ENCODE results near the gene DGCR2. TPM values are rescaled to one million over a fixed set of nuclear protein-coding genes. Genes with fewer than 3 reads are reported as not detected.

Gene DGCR2
- total and polyA plus RNA-seq, 2 of the 8 experiments (the other 6 are each of a cell fraction or from before 2014, with no cell fraction given) = 42.3 to 62.2 TPM

DNA sequence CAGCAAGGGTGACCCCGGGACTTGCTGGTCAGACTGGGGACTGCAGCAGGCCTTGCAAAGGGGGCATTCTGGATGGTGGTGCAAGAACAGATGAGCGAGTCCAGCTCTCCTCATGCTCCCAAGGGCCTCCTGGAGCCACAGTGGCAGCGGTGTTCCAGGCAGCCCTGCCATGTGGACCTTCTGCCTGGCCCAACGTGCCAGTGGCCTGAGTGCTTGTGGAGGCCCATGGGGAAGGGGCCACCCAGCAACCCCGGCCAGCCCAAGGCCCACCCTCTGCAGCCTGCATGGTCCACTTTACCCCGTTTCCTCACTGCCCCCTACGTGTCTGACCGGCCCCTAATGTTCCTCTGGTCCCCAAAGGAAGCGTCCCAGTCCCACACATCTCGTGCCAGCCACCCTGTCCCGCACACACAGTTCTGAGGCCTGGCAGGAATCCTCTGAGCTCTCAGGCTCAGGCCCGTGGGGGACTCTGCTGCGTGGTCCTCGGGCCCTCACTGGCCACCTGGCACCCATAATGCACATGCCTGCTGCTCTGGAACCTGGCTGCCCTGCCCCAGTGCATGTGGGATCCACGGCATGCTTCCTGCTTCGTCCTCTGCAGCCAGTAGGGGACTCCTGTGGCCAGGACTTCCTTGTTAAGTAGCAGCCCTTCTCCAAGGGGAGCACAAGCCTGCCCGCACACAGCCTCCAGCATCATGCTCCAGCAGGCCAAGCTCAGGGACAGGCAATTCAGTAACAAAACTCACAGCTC is 85.5 kb downstream of the DGCR2 start:
- H2AK5ac ChIP-seq (ENCODE audit: low read depth, low read length) = no peak overlapping the region
- no peak overlapping the region for H4K91ac ChIP-seq (replicated peaks; ENCODE audit: insufficient read length, low read length)
- no peak overlapping the region for H2BK5ac ChIP-seq (ENCODE audit: low read depth, low read length)
- no peak overlapping the region for H3K23ac ChIP-seq (ENCODE audit: insufficient read length)
- H3K4me2 ChIP-seq (ENCODE audit: insufficient read depth in 1 of 2, low read depth in 2 of 2, low read length in 2 of 2) = no peak overlapping the region
- H3K79me1 ChIP-seq (ENCODE audit: low read depth, low read length) = no peaks in the 10 kb centered on the region
- H4K5ac ChIP-seq (ENCODE audit: insufficient read length, low read depth, low read length) = no peak overlapping the region
- no peak overlapping the region for H3K4me3 ChIP-seq (ENCODE audit: extremely low read depth in 1 of 4, insufficient read depth in 2 of 4, low read depth in 3 of 4, low read length in 4 of 4)
- WGBS, 2 experiments (ENCODE audit: extremely low coverage in 1 of 2, insufficient coverage in 1 of 2, insufficient read length in 1 of 2, insufficient replicate concordance in 2 of 2, low coverage in 1 of 2, low lambda C conversion rate in 2 of 2, missing lambda C conversion rate in 1 of 2) = 87% methylated on average over 16 of the region's 17 CpGs; no CpG with 5 or more reads in 1 of the 2 experiments
- no peak overlapping the region for H3K56ac ChIP-seq (replicated peaks; ENCODE audit: insufficient read length, low read depth, low read length)
- H3K23me2 ChIP-seq (ENCODE audit: low read depth, low read length) = no peaks in the 10 kb centered on the region
- H2BK20ac ChIP-seq (ENCODE audit: low read length) = no peak overlapping the region
- POLR2A ChIA-PET (ENCODE audit: partially characterized antibody) = interaction anchor here (0.6 to 1.3 kb wide), 5 partner anchors 18 to 88 kb away, joined by 3 read pairs; no protein-coding TSS in a partner anchor
- H3K9me3 ChIP-seq (ENCODE audit: insufficient read depth in 2 of 2, low read depth in 1 of 2, low read length in 1 of 2) = no peaks in the 10 kb centered on the region
- H2BK120ac ChIP-seq (replicated peaks; ENCODE audit: low read depth, low read length) = no peak overlapping the region
- DNase-seq (ENCODE audit: low read depth in 1 of 2, low spot score in 2 of 2) (no peak), FAIRE-seq (no peak)
- no peak overlapping the region for H3K18ac ChIP-seq (ENCODE audit: extremely low read depth, low read length)
- no peak overlapping the region for H3K9ac ChIP-seq (replicated peaks in 1 of 4; ENCODE audit: extremely low read depth in 1 of 4, low read depth in 3 of 4, low read length in 3 of 4)
- no peaks in the 10 kb centered on the region for H3K79me2 ChIP-seq (ENCODE audit: control insufficient read depth in 1 of 2, insufficient read depth in 2 of 2, low read length in 2 of 2)
- no peak overlapping the region for H3K27ac ChIP-seq (ENCODE audit: low read depth, low read length)
- H4K8ac ChIP-seq (ENCODE audit: extremely low read depth, insufficient read depth, low read length) = no peak overlapping the region
- H3K36me3 ChIP-seq (ENCODE audit: control insufficient read depth in 2 of 4, insufficient read depth in 4 of 4, low read length in 3 of 4) = peaks cover 0 to 15% (median 5%) of the 10 kb centered on the region in 4 experiments; a peak in 5 of 8 replicates
- no peak overlapping the region for H2BK15ac ChIP-seq (ENCODE audit: low read length)
- no peak overlapping the region for H2AFZ ChIP-seq (ENCODE audit: low read length)
- H3K27me3 ChIP-seq (replicated peaks in 1 of 4; ENCODE audit: control insufficient read depth in 3 of 4, extremely low read depth in 1 of 4, insufficient read depth in 3 of 4, low read length in 3 of 4) = no peaks in the 10 kb centered on the region; a peak in 1 of 7 replicates
- no peaks in the 10 kb centered on the region; a peak in 1 of 7 replicates for H3K4me1 ChIP-seq (replicated peaks in 1 of 4; ENCODE audit: control insufficient read depth in 3 of 4, insufficient read depth in 4 of 4, low read length in 3 of 4)
- no peak overlapping the region for H3K4ac ChIP-seq (replicated peaks; ENCODE audit: insufficient read length, low read depth, low read length)
- H4K20me1 ChIP-seq (replicated peaks in 1 of 2; ENCODE audit: control insufficient read depth in 1 of 2, insufficient read depth in 2 of 2, low read length in 2 of 2) = peaks cover 0 to 23% of the 10 kb centered on the region in 2 experiments
- H3K14ac ChIP-seq (ENCODE audit: insufficient read length) = no peak overlapping the region
- CTCF ChIA-PET (ENCODE audit: partially characterized antibody) = interaction anchor here (0.7 to 4.7 kb wide), 10 partner anchors 9 to 133 kb away, joined by 3 to 14 read pairs (median 4); no protein-coding TSS in a partner anchor
- no peak overlapping the region for H2BK12ac ChIP-seq (ENCODE audit: low read depth, low read length)
- TF ChIP-seq TCF12 (IDR thresholded peaks at IDR 0.05; ENCODE audit: low read depth, low read length) = no peak
- TF ChIP-seq CBX8 (IDR thresholded peaks at IDR 0.05; ENCODE audit: borderline replicate concordance, low read depth, low read length) = no peak
- TF ChIP-seq, protein P1, sequence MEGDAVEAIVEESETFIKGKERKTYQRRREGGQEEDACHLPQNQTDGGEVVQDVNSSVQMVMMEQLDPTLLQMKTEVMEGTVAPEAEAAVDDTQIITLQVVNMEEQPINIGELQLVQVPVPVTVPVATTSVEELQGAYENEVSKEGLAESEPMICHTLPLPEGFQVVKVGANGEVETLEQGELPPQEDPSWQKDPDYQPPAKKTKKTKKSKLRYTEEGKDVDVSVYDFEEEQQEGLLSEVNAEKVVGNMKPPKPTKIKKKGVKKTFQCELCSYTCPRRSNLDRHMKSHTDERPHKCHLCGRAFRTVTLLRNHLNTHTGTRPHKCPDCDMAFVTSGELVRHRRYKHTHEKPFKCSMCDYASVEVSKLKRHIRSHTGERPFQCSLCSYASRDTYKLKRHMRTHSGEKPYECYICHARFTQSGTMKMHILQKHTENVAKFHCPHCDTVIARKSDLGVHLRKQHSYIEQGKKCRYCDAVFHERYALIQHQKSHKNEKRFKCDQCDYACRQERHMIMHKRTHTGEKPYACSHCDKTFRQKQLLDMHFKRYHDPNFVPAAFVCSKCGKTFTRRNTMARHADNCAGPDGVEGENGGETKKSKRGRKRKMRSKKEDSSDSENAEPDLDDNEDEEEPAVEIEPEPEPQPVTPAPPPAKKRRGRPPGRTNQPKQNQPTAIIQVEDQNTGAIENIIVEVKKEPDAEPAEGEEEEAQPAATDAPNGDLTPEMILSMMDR (IDR thresholded peaks at IDR 0.05; ENCODE audit: control extremely low read depth in 1 of 3, insufficient read depth in 1 of 3, low read depth in 1 of 3, low read length in 3 of 3) = peak; percentile 44 to 58 (median 53)
- TF ChIP-seq RAD21 (IDR thresholded peaks at IDR 0.05 in 1 of 2, conservative IDR thresholded peaks at IDR 0.05 in 1 of 2; ENCODE audit: low read depth in 2 of 2, low read length in 2 of 2) = peak; percentile 31 to 47; a peak in 3 of 4 replicates
- TF ChIP-seq RFX5 (IDR thresholded peaks at IDR 0.05; ENCODE audit: borderline replicate concordance, low read depth, low read length) = no peak
- TF ChIP-seq POLR2AphosphoS5 (IDR thresholded peaks at IDR 0.05; ENCODE audit: low read depth, low read length) = 0 out of 2 replicates have a peak, but pooled peaks have one; percentile 6

Measured in H1 (cell line).